Measurements from ENCODE around the gene ITPK1. TPM values are rescaled to one million over a fixed set of nuclear protein-coding genes. Genes with fewer than 3 reads are reported as not detected.

The ITPK1 gene
- 38.9 and 51.8 TPM in 2 replicates for total RNA-seq
- 39.6 and 44.2 TPM in 2 replicates for polyA plus RNA-seq
- polyA plus RNA-seq (2011; cell fraction: cytosol; rRNA removed), result 43.6 and 45.8 TPM in 2 replicates
- 44.9 and 45.1 TPM in 2 replicates for polyA plus RNA-seq (2011; cell fraction: nucleus; rRNA removed)
- 32.8 and 34.1 TPM in 2 replicates for polyA plus RNA-seq (2012)
- polyA minus RNA-seq, result 87.6 and 93.9 TPM in 2 replicates
- 75.1 TPM for polyA minus RNA-seq (2011; cell fraction: cytosol; rRNA and poly(A)+ RNA removed)
- polyA minus RNA-seq (2011; cell fraction: nucleus; rRNA and poly(A)+ RNA removed), result 15.7 and 17.3 TPM in 2 replicates
- Bru-seq, nascent RNA, result percentile 52 among the genes with signal in this experiment
- BruChase-seq, experiment 1, labeled RNA remaining after a 6-hour chase, result percentile 53 among the genes with signal in this experiment
- BruChase-seq, experiment 2, labeled RNA remaining after a 2-hour chase, result percentile 51 among the genes with signal in this experiment
- long read RNA-seq, full-length matches to known transcripts, result 27 of 53 reads
- long read RNA-seq, partial matches to known transcripts, result 7 of 53 reads
- long read RNA-seq, other reads (novel, unspliced or antisense), result 19 of 53 reads

- H3K4me2 ChIP-seq (ENCODE audit: insufficient read depth, low read length), result peak within 1 kb of the TSS; percentile 79
- dilution Hi-C loops (cut with MboI; ENCODE audit: extremely low pct_ligation_motif_present, low sequenced_read_pairs), result no loop called here
- peak within 1 kb of the TSS; percentile 88 for H2AFZ ChIP-seq (ENCODE audit: low read depth, low read length)
- H3K27me3 ChIP-seq (ENCODE audit: control insufficient read depth in 2 of 2, insufficient read depth in 2 of 2, low read length in 2 of 2), result no peaks in the 10 kb centered on the region
- BruUV-seq (replicated peaks), result TSS peak; percentile 30
- POLR2A ChIA-PET, result no interaction called here
- H3K4me3 ChIP-seq (replicated peaks in 1 of 3; ENCODE audit: insufficient read depth in 1 of 3, low read depth in 1 of 3, low read length in 3 of 3), result peak within 1 kb of the TSS; percentile 43 to 62 (median 59)
- H3K9ac ChIP-seq (replicated peaks; ENCODE audit: extremely low read depth, insufficient read depth, low read length), result peak within 1 kb of the TSS; percentile 86
- no peaks in the 10 kb centered on the region for H3K9me1 ChIP-seq (replicated peaks; ENCODE audit: control insufficient read depth, extremely low read depth, insufficient read depth, low read length)
- H3K27ac ChIP-seq (ENCODE audit: insufficient read depth, low read depth, low read length), result peak within 1 kb of the TSS; percentile 62
- TF ChIP-seq POLR2AphosphoS5 (IDR thresholded peaks at IDR 0.05; ENCODE audit: insufficient read depth, low read depth, low read length) (no peak), GATA2 (IDR thresholded peaks at IDR 0.05; ENCODE audit: insufficient read depth, insufficient read length, low read depth, low read length) (no peak), FOS (IDR thresholded peaks at IDR 0.05; ENCODE audit: borderline replicate concordance, insufficient read depth, low read length) (no peak), JUN (IDR thresholded peaks at IDR 0.05; ENCODE audit: borderline replicate concordance, insufficient read depth, insufficient read length, low read depth) (no peak)
- TF ChIP-seq, protein P1, sequence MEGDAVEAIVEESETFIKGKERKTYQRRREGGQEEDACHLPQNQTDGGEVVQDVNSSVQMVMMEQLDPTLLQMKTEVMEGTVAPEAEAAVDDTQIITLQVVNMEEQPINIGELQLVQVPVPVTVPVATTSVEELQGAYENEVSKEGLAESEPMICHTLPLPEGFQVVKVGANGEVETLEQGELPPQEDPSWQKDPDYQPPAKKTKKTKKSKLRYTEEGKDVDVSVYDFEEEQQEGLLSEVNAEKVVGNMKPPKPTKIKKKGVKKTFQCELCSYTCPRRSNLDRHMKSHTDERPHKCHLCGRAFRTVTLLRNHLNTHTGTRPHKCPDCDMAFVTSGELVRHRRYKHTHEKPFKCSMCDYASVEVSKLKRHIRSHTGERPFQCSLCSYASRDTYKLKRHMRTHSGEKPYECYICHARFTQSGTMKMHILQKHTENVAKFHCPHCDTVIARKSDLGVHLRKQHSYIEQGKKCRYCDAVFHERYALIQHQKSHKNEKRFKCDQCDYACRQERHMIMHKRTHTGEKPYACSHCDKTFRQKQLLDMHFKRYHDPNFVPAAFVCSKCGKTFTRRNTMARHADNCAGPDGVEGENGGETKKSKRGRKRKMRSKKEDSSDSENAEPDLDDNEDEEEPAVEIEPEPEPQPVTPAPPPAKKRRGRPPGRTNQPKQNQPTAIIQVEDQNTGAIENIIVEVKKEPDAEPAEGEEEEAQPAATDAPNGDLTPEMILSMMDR (IDR thresholded peaks at IDR 0.05; ENCODE audit: extremely low read depth in 1 of 2, insufficient read depth in 1 of 2, low read depth in 1 of 2, low read length in 2 of 2), result peak; percentile 24
- FAIRE-seq, result peak; percentile 8
- H3K36me3 ChIP-seq (ENCODE audit: control insufficient read depth in 2 of 2, extremely low read depth in 1 of 2, insufficient read depth in 2 of 2, low read length in 2 of 2), result no peaks in the 10 kb centered on the region
- DNase-seq (ENCODE audit: low read depth, low spot score), result peak; percentile 31
- H4K20me1 ChIP-seq (replicated peaks; ENCODE audit: control insufficient read depth, extremely low read depth, insufficient read depth, low read length), result no peaks in the 10 kb centered on the region
- CTCF ChIA-PET, result interaction anchor here (0.8 to 6.4 kb wide), 10 partner anchors 9 to 824 kb away, joined by 3 to 121 read pairs (median 7); partner anchors contain the start of genes GON7 and UBR7
- intact Hi-C loops (cut with micrococcal nuclease), result loop anchor here (1.0 to 10.0 kb wide), 6 partner anchors 66 to 776 kb away; partner anchors contain the start of genes BTBD7 and LGMN
- H3K9me3 ChIP-seq (replicated peaks; ENCODE audit: control insufficient read depth, insufficient read depth, low read length), result no peaks in the 10 kb centered on the region
- peaks cover 2% of the 10 kb centered on the region for H3K79me2 ChIP-seq (ENCODE audit: control insufficient read depth, insufficient read depth, low read length)
- peaks cover 12% of the 10 kb centered on the region for H3K4me1 ChIP-seq (ENCODE audit: control insufficient read depth, extremely low read depth, insufficient read depth, low read length)
Measured at GRCh38 chr14:93115821-93116675, at the start of gene ITPK1. ITPK1 (minus strand) TSS chr14:93115925; CDS start chr14:93115163, 762 bp downstream.
